Ecto neural progenitor cell (in vitro differentiated cells): ENCODE results near the gene SLC25A15.

Source experiments
- DNase-seq: peaks from one replicate; pipeline ENCODE4 v3.0.0-alpha.2; 2018; ENCODE audit warnings: low spot score

SLC25A15 gene

DNA sequence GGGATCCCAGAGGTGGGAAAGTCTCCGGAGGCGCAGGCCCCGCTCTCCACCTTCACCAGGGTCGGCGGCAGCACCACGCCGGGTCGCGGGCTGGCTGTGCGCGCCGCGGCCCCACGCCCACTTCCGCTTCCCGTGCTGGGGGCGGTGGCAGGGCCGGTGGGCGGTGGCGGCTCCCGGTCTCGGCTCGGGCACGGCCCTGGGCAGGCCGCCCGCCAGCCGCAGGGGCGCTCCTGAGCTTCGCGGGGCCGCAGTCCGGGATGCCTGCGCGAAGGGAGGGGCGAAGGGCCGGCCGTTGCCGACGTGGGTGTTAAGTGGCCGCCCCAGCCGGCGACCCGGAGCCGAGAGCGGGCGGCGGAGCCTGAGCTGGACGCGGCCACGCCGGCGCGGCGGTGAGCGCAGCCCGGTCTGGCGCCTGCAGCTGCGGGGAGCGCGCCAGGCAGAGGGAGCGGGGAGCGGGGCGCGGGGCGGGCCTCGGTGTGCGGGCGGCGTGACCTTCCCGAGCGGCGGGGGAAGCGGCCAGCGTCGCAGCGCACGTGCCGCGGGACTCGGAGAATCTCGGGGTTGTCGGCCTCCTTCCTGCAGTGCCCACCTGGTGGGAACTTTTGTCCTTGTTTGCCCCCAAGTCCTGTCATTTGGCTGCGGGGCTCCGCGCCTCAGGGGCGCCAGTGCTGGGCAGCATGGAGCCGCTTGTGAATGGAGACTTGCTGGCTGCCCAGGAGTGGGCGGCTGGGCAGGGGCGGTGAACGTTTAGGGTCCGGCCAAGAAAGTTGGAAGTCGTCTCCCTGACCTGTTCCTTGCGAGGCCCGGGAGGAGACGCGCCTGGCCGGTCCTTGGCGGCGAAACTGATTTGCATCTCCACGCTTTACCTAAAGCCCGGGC is at the start of gene SLC25A15:
SLC25A15 (plus strand) TSS at position 337 of the 879 bp plus-strand sequence. CDS start 3,616 bp downstream, outside the sequence.
- peak; percentile 87 for DNase-seq

DNA sequence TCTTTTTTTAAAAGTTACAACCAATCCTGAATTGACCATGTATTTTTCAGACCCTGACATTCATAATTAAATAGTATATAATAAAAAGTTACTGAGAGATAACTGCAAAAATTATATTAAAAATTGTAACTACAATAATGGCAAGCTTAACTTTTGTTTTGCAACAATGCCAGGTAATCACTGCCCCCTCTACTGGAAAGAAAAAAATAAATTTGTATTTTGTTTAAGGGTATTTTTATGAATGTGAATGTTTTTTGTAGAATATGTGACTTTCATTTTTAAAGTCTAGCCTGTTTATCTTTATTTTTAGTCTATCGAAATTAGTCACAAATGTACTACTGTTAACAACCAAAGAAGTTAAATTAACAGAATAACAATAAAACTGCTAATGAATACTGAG is 40.1 kb upstream of the SLC25A15 start:
- no peak for DNase-seq

GRCh38 chr13:40755082-40755700 is 34.2 kb upstream of the SLC25A15 start:
- no peak for DNase-seq

- DNase-seq = no peak
Measured at GRCh38 chr13:40756042-40756441, 33.4 kb upstream of the SLC25A15 start.

DNA sequence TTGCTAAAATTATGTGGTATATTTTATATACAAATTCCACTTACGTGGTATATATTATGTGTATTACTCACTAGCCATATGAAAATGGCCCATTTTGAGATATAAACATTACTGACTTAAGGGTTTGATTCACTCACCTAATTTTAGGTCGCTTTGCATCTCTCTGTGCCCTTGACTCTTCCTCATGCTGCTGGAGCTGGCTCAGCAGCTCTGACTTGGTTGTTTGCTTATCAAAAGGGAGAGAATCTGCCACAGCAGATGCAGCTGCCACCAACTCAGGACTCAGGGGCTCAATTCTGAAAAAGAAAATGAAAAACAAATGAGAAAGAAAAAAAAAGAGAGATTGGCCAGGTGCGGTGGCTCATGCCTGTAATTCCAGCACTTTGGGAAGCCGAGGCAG is 30.6 kb upstream of the SLC25A15 start:
- no peak for DNase-seq

- no peak for DNase-seq
Measured at GRCh38 chr13:40762849-40763248, 26.6 kb upstream of the SLC25A15 start.

DNA sequence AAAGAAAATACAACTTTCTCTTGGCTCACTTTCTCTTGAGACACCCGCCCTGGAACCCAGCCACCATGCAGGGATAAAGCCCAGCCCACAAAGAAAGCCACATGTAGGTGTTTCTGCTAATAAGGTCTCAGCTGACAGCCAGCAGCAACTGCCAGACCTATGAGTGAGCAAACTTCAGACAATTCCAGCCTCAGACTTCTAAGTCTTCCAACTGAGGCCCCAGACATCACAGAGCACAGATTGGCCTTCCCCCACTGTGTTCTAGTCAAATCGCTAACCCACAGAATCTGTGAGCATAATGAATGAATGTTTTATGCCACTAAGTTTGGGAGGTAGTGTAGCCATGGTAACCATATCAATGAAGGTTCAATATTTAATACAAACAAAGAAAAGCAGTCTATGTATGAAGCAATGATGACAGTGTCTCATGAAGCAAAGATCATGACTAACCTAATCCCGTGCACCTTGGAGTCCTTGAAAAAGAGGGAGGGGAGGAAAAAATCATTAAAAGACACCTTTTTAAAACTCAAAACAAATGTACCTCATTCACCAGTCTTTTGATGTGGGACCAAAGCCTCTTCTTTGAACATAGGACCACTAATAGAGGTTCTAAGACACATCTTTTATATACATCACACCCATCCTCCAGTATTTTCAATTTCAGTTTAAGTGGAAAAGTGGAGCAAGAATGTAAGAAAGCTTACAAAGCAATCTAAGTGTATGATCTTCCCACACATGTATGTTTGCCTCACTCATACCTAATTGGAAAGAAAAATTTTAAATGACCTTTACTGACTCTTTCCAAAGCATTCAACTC is 24.6 kb upstream of the SLC25A15 start:
- no peak for DNase-seq

- DNase-seq = no peak
Measured at GRCh38 chr13:40765602-40766001, 23.8 kb upstream of the SLC25A15 start.

DNA sequence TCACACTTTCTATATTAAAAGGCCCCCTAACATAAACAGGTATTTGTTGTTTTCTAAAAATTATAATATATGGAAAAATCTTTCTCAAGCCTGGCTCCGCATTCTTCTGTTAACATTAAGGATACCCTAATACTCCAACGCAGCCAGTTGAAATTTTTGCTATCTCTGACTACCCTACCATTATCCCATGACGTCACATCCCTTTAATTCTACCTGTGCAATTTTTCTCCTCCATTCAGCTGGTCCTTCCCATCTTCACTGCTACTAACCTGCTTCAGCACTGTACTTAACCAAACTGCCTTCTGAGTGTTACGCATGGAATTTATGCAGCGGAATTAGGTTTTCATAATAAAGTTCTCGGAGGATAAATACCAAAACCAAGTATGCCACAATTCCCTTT is 19.4 kb upstream of the SLC25A15 start:
- DNase-seq = no peak

DNA sequence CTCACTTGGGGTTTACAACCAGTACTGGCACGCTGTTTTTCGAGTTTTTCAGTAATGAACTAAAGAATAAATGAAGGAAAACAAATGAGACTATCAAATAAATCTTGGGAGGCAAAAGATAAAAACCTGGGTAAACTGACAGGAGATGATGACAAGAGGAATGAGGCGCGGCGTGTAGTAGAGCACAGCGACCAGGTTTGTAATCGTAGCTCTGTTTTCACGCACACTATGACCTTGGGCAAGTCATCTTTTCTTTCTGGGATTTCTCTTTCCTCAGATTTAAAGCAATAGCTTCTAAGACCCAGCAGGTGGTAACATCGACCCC is 18.8 kb upstream of the SLC25A15 start:
- DNase-seq = no peak

GRCh38 chr13:40770934-40771618 is 18.3 kb upstream of the SLC25A15 start, which contains the start of gene MRPS31:
TSS of gene MRPS31 (minus strand) at chr13:40771190. CDS start at chr13:40771136, 54 bp downstream.
- DNase-seq = peak; percentile 97

DNA sequence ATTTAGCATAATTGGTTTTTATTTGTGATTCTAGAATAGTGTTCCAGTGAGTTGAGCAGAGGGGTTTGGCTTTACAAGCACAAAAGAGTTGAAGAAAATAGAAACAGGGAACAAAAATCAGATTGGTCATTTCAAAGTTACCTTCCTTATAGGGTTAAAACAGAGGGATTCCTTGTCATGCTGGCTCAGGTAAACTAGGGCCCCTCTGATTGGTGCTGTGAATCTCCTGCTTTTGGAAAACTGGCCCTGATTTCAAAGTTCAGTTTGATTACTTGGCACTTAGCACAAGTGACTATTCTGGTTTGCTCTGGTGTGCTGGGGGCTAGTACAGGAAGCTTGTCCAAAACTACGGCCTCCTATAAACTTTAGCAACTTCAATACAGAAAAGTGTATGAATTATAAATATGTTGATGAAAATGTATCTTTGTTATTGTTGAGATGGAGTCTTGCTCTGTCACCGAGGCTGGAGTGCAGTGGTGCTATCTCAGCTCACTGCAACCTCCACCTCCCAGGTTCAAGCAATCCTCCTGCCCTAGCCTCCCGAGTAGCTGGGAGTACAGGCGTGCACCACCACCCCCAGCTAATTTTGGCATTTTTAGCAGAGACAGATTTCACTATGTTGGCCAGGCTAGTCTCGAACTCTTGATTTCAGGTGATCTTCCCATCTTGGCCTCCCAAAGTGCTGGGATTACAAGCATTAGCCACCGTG is 16.5 kb upstream of the SLC25A15 start:
- DNase-seq = no peak

DNA sequence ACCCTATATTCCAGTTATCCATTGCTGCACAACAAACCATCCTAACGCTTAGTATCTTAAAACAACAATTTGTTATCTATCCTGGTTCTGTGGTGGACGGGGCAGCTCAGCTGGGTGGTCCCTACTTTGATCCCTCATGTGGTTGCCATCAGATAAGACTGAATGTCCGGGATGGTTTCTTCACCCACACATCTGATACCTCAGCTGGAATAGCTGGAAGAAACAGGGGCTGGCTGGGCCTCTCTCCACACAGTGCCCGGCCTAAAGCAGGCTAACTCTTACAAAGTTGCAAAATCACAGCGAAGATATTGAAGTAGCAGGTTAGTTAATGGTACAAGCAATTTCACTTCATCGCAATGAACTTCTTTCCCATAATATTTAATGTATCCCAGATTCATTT is 14.7 kb upstream of the SLC25A15 start:
- no peak for DNase-seq

DNA sequence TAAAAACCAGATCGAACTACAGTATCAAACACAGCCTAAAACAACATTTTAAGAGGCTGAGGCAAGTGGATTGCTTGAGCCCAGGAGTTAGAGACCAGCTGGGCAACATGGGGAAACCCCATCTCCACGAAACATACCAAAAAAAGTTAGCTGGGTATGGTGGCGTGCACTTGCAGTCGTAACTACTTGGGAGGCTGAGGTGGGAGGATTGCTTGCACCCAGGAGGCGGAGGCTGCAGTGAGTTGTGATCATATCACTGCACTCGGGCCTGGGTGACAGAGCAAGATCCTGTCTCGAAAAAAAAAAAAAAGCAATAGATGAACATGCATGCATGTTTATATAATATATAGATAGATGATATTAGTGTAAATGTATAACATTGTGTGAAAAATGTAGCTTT is 13.2 kb upstream of the SLC25A15 start:
- no peak for DNase-seq

DNA sequence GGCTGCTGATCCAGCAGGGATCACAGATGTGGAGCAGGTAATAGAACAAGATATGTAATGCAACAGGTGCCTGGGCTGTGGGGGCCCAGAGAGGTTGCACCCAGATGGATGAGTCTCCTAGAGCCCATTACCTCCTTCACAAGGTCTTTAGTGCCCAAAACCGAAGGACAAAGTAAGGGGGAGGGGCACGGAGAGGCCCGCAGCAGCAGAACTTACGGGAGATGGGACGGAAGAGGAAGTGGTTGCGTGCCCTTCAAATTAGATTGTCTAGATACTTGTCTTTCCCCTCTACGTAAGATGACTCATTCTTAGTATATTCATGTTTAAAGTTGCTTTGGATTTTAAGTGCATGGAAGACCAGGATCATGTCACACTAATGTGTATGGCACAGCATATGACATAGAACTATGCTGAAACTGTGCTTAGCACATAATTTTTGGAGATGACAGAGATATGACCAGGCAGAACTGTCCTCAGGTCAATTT is 12.7 kb upstream of the SLC25A15 start:
- no peak for DNase-seq

GRCh38 chr13:40777166-40777808 is 12.1 kb upstream of the SLC25A15 start:
- DNase-seq = no peak

DNA sequence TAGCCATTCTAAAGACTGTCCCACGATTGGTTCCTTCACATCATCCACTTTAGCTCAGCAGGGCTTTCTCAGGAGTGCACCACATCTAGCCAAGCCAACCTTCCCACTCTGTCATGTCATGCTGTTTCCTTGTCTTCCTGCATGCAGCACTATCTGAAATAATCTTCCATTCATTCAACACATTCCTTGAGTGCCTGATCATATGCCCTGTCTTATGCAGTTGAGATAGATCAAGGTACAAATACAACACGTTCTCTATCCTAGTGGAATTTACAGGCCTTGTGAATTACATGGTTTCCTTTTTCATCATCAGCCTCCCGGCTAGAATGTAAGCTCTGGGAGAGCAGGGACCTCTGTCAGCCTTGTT is 11.6 kb upstream of the SLC25A15 start:
- no peak for DNase-seq

- no peak for DNase-seq
Measured at GRCh38 chr13:40779049-40779448, 10.4 kb upstream of the SLC25A15 start.

- no peak for DNase-seq
Measured at GRCh38 chr13:40779796-40780285, 9.6 kb upstream of the SLC25A15 start.

GRCh38 chr13:40780822-40781401 is 8.5 kb upstream of the SLC25A15 start:
- DNase-seq = no peak
